ENCODE measurements around the gene MSANTD2.
A peak's percentile ranks its signal among the peaks of the same experiment; 100 is the strongest.

Gene MSANTD2

DNA sequence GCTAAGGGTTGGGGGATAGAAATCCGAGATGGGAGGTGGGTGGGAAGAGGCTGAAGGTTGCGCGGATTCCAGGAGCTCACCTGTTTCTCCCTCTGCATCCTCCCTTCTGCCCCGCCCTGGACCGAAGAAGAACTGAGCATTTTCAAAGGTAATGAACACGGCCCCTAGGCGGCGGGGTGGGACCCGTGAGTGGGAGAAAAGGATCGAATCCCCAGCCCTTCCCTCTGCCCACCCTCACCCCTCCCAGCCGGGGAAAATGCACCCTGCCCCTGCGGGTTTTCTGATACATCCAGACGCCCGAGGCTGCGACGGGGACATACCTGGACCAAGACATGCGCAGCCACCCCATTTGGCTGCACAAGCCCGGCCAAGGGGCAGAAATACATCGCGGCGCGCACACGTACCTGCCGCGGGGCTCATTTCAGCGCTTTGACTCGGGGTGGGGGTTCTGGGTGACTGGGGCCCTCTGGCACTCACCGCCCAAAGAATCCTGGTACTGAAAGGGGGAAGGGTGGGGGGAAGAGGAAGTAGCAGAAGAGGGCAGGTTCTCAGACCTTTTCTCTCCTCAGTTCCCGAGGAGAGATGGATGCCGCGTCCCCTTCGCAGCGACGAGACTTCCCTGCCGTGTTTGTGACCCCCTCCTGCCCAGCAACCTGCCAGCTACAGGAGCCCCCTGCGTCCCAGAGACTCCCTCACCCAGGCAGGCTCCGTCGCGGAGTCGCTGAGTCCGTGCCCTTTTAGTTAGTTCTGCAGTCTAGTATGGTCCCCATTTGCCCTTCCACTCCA, 54.2 kb downstream of the MSANTD2 start:
- H3K27ac ChIP-seq, result peak overlapping the region; percentile 7 to 61 (median 51); a peak in 18 of 22 replicates
- peak overlapping the region; percentile 88 to 99 (median 97) for H3K4me2 ChIP-seq
- no peaks in the 10 kb centered on the region; a peak in 1 of 22 replicates for H3K27me3 ChIP-seq
- no peaks in the 10 kb centered on the region for H3K9me3 ChIP-seq (replicated peaks in 1 of 11)
- peak overlapping the region; percentile 58 to 73 (median 65) for H3K4me3 ChIP-seq
- peaks cover 0 to 6% (median 0%) of the 10 kb centered on the region in 11 experiments; a peak in 2 of 22 replicates for H3K36me3 ChIP-seq
- H4K20me1 ChIP-seq, result peaks cover 0 to 47% (median 11%) of the 10 kb centered on the region in 11 experiments; a peak in 10 of 22 replicates
- H3K4me1 ChIP-seq, result peaks cover 37 to 83% (median 58%) of the 10 kb centered on the region in 10 experiments
- peak overlapping the region; percentile 53 to 76 (median 71); a peak in 21 of 22 replicates for H3K9ac ChIP-seq
- no peak for TF ChIP-seq Cebpa-rat (IDR thresholded peaks at IDR 0.05)

DNA sequence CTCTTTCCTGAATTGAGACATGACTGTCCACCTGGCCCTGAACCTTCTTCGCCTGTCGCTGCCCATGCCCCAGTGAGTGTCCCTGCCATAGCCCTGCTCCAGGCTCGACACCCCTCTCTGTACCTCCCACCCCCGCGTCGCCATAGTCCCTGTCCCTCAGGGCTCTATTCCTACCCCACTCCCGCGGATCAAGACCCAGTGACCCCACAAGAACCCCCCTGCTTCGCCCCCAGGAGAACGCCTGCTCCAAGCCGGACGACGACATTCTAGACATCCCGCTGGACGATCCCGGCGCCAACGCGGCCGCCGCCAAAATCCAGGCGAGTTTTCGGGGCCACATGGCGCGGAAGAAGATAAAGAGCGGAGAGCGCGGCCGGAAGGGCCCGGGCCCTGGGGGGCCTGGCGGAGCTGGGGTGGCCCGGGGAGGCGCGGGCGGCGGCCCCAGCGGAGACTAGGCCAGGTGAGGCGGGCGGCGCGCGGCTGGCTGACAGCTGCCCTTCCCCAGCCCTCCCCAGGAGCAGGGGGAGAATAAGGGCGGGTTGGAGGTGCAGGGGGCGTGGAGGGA, 54.9 kb downstream of the MSANTD2 start:
- H3K4me1 ChIP-seq, result peaks cover 43 to 86% (median 62%) of the 10 kb centered on the region in 10 experiments
- H3K36me3 ChIP-seq, result peaks cover 0 to 6% (median 0%) of the 10 kb centered on the region in 11 experiments; a peak in 2 of 22 replicates
- peak overlapping the region in 7 of 10 experiments; percentile 58 to 73 (median 66); a peak in 9 of 20 replicates for H3K4me3 ChIP-seq
- no peaks in the 10 kb centered on the region; a peak in 1 of 22 replicates for H3K27me3 ChIP-seq
- H4K20me1 ChIP-seq, result peaks cover 0 to 50% (median 15%) of the 10 kb centered on the region in 11 experiments; a peak in 10 of 22 replicates
- H3K9ac ChIP-seq, result peak overlapping the region in 2 of 11 experiments; percentile 70 to 75; a peak in 4 of 22 replicates
- no peaks in the 10 kb centered on the region for H3K9me3 ChIP-seq (replicated peaks in 1 of 11)
- peak overlapping the region; percentile 88 to 99 (median 97) for H3K4me2 ChIP-seq
- TF ChIP-seq Cebpa-rat (IDR thresholded peaks at IDR 0.05), result no peak
- H3K27ac ChIP-seq, result no peak overlapping the region

DNA sequence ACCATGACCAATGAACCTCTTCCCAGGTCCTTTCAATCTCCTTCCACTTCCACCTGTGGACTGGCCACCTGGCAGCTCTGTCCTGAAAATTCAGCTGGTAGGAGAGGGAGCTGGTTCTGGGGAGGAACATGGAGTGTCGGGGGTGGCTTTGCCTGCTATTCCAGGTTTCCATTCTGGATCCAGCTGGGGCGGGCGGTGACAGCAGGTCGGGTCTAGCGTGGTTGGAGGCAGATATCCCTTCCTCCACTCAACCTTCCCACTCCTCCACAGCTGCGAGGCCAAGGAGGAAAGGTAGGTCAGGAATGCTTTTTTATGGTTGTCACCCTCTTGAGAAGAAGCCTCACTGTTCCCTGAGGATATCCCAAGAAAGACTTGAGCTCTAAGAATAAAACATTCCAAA, 57.2 kb downstream of the MSANTD2 start:
- H3K9me3 ChIP-seq (replicated peaks in 1 of 11), result no peaks in the 10 kb centered on the region
- no peak overlapping the region for H3K9ac ChIP-seq
- no peak for TF ChIP-seq Cebpa-rat (IDR thresholded peaks at IDR 0.05)
- H3K4me2 ChIP-seq, result peak overlapping the region in 5 of 11 experiments; percentile 8 to 90 (median 84); a peak in 8 of 22 replicates
- H3K36me3 ChIP-seq, result peaks cover 0 to 6% (median 0%) of the 10 kb centered on the region in 11 experiments; a peak in 2 of 22 replicates
- peaks cover 0 to 5% (median 0%) of the 10 kb centered on the region in 11 experiments; a peak in 2 of 22 replicates for H3K27me3 ChIP-seq
- no peak overlapping the region for H3K4me3 ChIP-seq
- H3K4me1 ChIP-seq, result peaks cover 41 to 78% (median 57%) of the 10 kb centered on the region in 10 experiments
- peaks cover 0 to 50% (median 16%) of the 10 kb centered on the region in 11 experiments; a peak in 10 of 22 replicates for H4K20me1 ChIP-seq
- H3K27ac ChIP-seq, result no peak overlapping the region

DNA sequence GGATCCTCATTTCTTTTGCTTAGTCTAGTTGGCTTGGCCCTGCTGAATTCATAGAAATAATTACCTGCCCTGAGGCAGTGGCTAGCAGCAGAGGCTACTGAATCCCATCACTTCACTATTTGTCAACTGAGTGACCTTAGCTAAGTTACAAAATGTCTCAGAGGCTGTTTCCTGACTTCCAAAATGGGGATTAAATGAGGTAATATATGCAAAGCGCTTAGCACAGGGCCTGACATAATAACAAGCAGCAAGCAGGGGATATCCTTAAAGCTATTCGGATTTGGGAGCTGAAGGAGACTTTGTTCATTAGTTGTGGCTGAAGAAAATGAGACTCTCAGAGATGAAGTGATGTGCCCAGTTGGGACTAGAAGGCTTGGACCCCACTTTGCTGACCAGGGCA, 57.7 kb downstream of the MSANTD2 start:
- Histone ChIP-seq H3K27ac (no peak overlapping the region), H3K27me3 (peaks cover 0 to 5% (median 0%) of the 10 kb centered on the region in 11 experiments; a peak in 2 of 22 replicates), H3K4me2 (peak overlapping the region in 6 of 11 experiments; percentile 8 to 93 (median 84); a peak in 9 of 22 replicates), H3K9me3 (replicated peaks in 1 of 11) (no peaks in the 10 kb centered on the region), H3K9ac (no peak overlapping the region), H3K4me3 (no peak overlapping the region; a peak in 1 of 20 replicates), H3K4me1 (peaks cover 43 to 78% (median 55%) of the 10 kb centered on the region in 10 experiments), H4K20me1 (peaks cover 0 to 50% (median 16%) of the 10 kb centered on the region in 11 experiments; a peak in 10 of 22 replicates), H3K36me3 (peaks cover 0 to 6% (median 0%) of the 10 kb centered on the region in 11 experiments; a peak in 2 of 22 replicates)
- no peak for TF ChIP-seq Cebpa-rat (IDR thresholded peaks at IDR 0.05)

DNA sequence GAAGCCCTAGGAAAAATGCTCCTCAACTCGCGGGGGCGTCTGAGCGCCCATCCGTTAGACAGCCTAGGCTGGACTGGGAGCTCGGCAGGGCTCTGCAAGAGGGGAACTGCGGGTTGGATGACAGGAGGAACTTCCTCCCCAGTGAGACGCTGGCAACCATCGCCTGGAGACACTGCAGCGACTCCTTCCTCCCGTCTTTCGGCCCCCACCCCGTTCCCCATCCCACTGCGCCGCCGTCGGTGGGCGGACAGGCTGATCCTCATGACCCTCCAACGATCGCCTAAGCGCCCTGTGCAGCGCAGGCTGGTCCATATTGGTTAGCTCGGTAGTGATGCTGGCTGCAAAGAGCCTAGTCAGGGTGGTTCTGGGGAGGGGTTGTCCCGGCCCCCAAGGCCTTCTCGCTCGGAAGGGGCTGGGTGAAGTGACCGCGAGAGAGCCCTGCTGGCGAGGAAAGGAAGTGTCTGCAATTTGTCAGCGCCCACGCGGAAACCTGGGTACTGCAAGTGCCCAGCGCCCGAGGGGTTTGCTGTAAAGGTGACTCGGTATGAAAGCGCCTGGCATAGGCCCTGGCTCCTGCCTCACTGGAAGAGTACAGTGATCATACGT, 59.8 kb downstream of the MSANTD2 start:
- H3K4me3 ChIP-seq, result peak overlapping the region; percentile 64 to 81 (median 71)
- peak overlapping the region; percentile 64 to 78 (median 74); a peak in 21 of 22 replicates for H3K9ac ChIP-seq
- H3K27me3 ChIP-seq, result peaks cover 0 to 5% (median 0%) of the 10 kb centered on the region in 11 experiments; a peak in 1 of 22 replicates

DNA sequence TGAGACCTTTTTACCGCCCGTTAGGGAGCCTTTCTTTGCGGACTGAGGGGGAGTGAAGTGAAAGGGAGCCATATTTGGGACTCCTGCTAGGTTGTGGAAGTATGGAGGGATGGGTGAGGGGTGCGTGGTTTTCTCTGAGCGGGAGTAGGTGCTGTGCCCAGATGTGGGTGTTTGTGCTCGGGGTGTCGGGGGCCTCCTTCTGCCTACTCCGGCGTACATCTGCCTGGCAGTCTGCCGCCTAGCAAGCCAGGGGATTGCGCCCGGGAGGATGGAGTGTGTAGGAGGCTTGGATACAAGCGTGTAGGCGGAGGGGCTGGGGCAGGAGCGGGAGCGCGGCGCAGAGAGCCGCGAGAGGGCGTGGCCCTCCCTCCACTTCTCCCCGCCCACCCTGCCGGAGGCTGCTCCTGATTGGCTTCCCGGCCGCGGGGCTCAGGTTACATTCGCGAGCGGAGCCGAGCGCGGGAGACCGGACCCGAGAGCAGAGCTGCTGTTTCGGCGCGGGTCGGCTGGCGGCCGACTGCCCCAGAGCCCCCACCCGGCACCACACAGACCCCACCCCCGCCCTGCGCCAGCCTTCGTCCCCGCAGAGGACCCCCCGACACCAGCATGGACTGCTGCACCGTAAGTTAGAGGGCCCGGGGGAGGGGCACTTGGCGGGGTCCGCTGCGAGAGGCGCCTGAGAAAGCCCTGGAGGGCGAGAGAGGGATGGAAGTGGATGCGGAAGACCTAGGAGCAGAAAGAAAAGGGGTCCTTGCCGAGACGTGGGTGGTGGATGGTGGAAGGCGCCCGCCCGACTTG, 60.5 kb downstream of the MSANTD2 start, which contains the start of gene NRGN:
Gene NRGN, plus strand, starts transcription at position 464 of the 798 bp plus-strand sequence. Its CDS starts 143 bp downstream, at position 607.
- peak within 1 kb of the TSS; percentile 64 to 78 (median 74); a peak in 21 of 22 replicates for H3K9ac ChIP-seq
- peaks cover 45 to 72% (median 52%) of the 10 kb centered on the region in 10 experiments for H3K4me1 ChIP-seq
- H3K4me3 ChIP-seq, result peak within 1 kb of the TSS; percentile 64 to 81 (median 71)
- TF ChIP-seq Cebpa-rat (IDR thresholded peaks at IDR 0.05), result no peak
- peak within 1 kb of the TSS; percentile 84 to 98 (median 93) for H3K4me2 ChIP-seq
- H3K27ac ChIP-seq, result peak within 1 kb of the TSS in 7 of 11 experiments; percentile 26 to 72 (median 52); a peak in 13 of 22 replicates
- H4K20me1 ChIP-seq, result peaks cover 0 to 40% (median 16%) of the 10 kb centered on the region in 11 experiments; a peak in 10 of 22 replicates
- H3K27me3 ChIP-seq, result peaks cover 0 to 5% (median 0%) of the 10 kb centered on the region in 11 experiments; a peak in 1 of 22 replicates
- no peaks in the 10 kb centered on the region for H3K9me3 ChIP-seq (replicated peaks in 1 of 11)
- peaks cover 0 to 6% (median 0%) of the 10 kb centered on the region in 11 experiments; a peak in 2 of 22 replicates for H3K36me3 ChIP-seq

More for the DNA sequence above, 59.8 kb downstream of the MSANTD2 start:
- no peak for TF ChIP-seq Cebpa-rat (IDR thresholded peaks at IDR 0.05)
- Histone ChIP-seq H3K4me1 (peaks cover 49 to 79% (median 56%) of the 10 kb centered on the region in 10 experiments), H3K36me3 (peaks cover 0 to 6% (median 0%) of the 10 kb centered on the region in 11 experiments; a peak in 2 of 22 replicates), H3K27ac (peak overlapping the region in 7 of 11 experiments; percentile 26 to 72 (median 52); a peak in 13 of 22 replicates), H3K4me2 (peak overlapping the region; percentile 84 to 98 (median 93)), H4K20me1 (peaks cover 0 to 47% (median 16%) of the 10 kb centered on the region in 11 experiments; a peak in 10 of 22 replicates), H3K9me3 (replicated peaks in 1 of 11) (no peaks in the 10 kb centered on the region)

DNA sequence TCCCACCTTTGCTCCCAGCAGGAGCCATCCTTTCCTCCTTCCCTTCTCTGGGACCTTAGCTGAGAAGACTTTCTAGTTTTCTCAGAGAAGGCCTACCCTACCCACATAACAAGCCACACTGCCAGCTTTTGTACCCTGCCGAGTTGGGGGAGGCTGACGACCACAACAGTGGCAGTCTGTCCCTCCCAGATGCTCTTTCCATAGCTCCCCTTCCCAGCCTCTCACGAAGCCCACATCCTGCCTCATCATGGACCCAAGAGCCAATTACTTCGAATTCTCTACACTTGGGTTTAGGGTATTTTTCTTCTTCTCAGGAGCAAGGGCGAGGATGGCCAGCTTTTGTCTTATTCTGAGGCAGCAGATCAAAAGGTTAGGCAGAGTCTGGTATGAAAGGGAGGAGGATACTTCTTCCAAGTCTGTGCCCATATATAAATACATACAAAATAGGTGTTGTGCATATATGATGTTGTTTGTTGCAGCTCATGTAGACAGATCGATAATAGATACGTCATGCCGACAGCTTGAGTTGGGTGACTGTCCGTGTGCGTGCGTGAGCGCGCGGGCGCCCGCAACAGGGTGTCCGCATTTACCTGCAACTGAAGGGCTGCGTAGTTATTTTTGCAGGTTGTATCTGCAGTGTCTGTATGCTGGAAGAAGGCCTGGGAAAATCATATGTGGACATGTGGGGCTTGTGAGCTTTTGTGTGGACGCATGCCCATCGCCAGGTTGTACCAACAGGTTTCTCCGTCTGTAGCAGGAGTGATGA, 61.3 kb downstream of the MSANTD2 start:
- Histone ChIP-seq H4K20me1 (peaks cover 0 to 32% (median 16%) of the 10 kb centered on the region in 11 experiments; a peak in 10 of 22 replicates), H3K27me3 (peaks cover 0 to 5% (median 0%) of the 10 kb centered on the region in 11 experiments; a peak in 1 of 22 replicates), H3K27ac (no peak overlapping the region), H3K9ac (no peak overlapping the region), H3K36me3 (peaks cover 0 to 6% (median 0%) of the 10 kb centered on the region in 11 experiments; a peak in 1 of 22 replicates), H3K4me2 (peak overlapping the region; percentile 84 to 98 (median 93)), H3K4me1 (peaks cover 45 to 75% (median 52%) of the 10 kb centered on the region in 10 experiments), H3K9me3 (replicated peaks in 1 of 11) (no peaks in the 10 kb centered on the region), H3K4me3 (peak overlapping the region in 1 of 10 experiments; percentile 72; a peak in 2 of 20 replicates)
- no peak for TF ChIP-seq Cebpa-rat (IDR thresholded peaks at IDR 0.05)

All from BLaER1 treated with 17β-estradiol and CSF1 and Interleukin-3, amounts not matched to agents 10 nM and 100 nM (cell line).